Measurements from ENCODE around the gene PRAMEF15.
"Not testable (repeated sequence)": the region's sequence is repeated elsewhere in the genome, so short reads cannot be mapped to it uniquely, and the experiment has no call there.

PRAMEF15 gene

DNA sequence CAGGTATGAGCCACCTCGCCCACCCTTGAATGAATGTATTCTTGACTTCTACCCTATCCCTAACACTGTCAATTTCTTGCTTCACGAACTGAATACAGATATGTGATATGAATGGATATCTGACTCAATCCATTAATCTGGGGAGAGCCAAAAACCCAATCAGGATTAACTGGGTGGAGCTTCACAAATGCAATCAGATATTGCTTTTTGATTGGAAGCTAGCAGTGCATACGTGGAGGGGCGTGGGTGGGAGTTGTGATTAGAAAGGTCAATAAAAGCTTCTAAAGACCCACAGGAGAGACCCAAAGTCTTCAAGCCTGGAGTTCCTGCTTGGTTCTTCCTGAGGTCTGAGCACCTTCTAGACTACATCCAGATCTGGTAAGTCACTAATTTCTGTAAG lies at the start of gene PRAMEF15:
Gene PRAMEF15, plus strand, starts transcription at position 301 of the 400 bp plus-strand sequence. CDS start 2,827 bp downstream, outside the sequence.
- FAIRE-seq: not testable (repeated sequence)

DNA sequence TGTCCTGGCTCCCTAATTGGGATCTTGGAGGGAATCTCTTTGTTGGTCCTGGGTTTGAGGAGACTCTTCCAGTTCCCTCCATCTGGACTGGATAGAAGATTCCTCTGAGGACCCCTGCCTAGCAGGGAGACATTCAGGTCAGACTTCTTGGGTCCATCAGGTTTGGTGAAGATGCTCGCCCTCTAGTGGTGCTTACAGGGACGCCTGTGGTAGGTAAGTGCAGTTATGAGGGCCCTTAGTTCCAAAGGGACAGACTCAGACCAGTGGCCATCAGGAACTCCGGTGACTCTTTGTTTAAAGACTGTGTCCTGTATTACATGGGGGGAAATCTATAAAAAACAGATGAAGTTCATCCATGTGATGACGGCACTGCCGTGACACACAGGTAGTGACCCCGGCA lies 38.4 kb upstream of the PRAMEF15 start:
- not testable (repeated sequence) for FAIRE-seq

DNA sequence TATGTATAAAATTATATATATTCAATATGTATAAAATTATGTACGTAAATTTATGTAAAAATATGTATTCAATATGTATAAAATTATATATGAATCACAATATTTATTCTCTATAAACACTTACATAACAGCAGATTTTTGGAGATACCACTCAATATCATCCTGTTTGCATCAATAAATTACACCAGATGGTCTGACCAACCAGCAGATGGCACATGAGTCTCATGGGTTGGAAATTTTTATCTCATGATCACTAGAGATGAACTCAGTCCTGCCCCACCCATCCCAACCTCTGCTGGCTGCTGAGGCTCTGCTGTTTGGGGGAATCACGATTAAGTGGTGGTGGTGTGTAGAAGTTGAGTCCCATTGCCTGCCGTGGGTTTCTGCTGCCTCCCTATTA lies 35.8 kb upstream of the PRAMEF15 start:
- peak; percentile 23 for FAIRE-seq

DNA sequence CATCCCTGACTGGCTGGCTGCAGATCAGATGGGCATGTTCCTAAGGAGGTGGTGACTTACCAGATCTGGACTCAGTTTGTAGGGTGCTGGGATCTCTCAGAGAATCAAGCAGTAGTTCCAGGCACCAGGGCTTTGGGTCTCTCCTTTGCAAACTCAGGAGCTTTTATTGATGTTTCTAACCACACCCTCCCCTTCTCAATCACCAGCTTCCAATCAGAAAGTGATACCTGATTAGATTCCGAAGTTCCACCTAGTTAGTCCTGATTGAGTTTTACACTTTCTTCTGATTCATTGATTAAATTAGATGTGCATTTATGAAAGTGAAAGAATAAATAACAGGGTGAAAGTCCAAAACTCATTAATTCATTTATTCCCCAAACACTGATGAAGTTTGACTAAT lies 30.3 kb upstream of the PRAMEF15 start, which contains the start of gene PRAMEF8:
Gene PRAMEF8, minus strand, starts transcription at position 101 of the 400 bp plus-strand sequence. CDS start 1,046 bp downstream, outside the sequence.
- FAIRE-seq: not testable (repeated sequence)

DNA sequence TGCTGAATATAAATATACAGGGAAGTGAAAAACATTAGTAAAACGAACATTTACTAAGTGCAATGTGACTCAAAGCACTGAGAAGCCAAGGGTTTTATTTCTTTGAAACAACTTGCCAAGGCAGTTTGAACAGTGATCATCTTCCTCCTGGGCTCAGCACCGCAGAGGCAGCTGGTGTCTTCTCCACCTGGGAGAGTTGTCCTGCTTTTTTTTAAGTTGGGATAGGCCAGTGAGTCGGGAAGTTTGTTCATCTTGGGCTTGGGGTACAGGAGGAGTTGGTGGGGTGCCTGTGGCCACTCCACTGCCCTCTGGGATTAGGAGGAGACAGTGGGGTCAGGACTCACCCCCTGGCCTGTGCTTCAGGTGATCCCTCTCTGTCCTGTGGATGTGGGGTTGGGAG lies 26.4 kb upstream of the PRAMEF15 start:
- not testable (repeated sequence) for FAIRE-seq

DNA sequence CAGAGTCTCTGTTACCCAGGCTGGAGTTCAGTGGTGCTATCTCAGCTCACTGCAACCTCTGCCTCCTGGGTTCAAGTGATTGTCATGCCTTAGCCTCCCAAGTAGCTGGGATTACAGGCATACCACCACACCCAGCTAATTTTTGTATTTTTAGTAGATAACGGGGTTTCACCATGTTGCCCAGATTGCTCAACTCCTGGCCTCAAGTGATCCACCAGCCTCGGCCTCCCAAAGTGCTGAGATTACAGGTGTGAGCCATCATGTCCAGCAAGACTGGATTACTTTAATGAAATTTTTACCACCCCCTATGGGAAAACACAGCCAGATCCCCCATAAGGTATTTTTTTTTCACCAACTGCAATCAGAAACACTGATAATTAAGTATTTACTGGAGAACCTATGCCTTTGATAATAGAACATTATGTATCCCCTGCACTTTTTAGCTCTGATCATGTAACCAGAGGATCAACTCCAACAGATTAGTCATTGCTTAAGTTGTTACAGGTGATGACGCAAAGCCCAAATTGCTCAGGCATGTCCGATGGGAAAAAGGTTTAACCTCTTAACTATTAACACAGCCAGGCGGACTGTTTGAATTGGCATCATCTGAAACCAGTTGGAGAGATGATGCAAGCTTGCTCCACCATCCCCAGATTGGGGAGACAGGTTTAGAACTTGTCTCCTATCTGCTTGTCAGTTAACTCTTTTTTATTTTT lies 18.0 kb upstream of the PRAMEF15 start:
- not testable (repeated sequence) for FAIRE-seq

DNA sequence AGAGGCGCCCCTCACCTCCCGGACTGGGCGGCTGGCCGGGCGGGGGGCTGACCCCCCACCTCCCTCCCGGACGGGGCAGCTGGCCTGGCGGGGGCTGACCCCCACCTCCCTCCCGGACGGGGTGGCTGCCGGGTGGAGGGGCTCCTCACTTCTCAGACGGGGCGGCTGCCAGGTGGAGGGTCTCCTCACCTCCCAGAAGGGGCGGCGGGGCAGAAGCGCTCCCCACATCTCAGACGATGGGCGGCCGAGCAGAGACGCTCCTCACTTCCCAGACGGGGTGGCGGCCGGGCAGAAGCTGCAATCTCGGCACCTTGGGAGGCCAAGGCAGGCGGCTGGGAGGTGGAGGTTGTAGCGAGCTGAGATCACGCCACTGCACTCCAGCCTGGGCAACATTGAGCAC lies 16.7 kb upstream of the PRAMEF15 start:
- FAIRE-seq: not testable (repeated sequence)

DNA sequence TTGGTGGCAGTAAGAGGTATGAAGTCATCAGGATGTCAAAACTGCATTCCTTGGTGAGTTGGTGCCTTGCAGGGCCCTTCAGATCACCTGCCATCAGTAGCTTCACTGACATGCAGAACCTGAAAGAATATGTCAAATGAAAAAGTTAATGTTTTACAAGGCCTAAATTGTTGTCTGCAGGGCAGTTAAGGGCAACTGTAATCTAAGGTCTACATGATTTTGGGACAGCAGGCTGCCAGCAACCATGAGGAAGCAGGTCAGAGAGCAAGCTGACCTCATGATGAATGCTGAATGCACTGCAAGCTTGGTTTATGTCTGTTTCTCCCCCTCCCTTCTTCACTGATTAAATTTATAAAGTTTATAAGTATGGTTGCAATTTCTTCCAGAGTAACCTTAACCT lies 13.2 kb upstream of the PRAMEF15 start:
- FAIRE-seq: not testable (repeated sequence)

DNA sequence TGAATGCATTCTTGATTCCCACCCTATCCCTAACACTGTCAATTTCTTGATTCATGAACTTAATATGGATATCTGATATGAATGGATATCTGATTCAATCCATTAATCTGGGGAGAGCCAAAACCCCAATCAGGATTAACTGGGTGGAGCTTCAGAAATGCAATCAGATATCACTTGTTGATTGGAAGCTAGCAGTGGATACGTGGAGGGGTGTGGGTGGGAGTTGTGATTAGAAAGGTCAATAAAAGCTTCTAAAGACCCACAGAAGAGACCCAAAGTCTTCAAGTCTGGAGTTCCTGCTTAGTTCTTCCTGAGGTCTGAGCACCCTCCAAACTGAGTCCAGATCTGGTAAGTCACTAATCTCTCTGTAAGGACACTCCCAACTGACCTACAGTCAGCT lies 12.1 kb upstream of the PRAMEF15 start, which contains the start of gene PRAMEF33:
Gene PRAMEF33, plus strand, starts transcription at position 301 of the 400 bp plus-strand sequence. CDS start 2,416 bp downstream, outside the sequence.
- FAIRE-seq: not testable (repeated sequence)

DNA sequence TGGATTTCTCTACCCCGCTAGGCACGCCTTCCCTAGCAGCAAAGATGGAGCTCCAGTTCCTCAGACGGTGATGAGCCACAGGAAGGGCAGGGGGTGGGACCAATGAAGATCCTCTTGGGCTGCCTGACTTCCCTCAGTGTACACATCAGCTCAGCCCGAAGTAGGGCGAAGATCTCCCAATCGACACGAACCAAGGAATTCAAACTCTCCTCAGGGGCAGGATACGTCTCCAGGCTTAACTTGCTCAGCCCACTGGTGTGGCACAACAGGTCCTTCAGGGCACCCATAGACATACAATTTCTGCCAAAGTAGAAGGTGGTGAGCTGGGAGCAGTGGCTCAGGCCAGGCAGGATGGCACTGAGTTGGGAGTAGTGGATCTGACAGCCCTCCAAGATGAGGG lies 27.1 kb downstream of the PRAMEF15 start:
- FAIRE-seq: not testable (repeated sequence)

DNA sequence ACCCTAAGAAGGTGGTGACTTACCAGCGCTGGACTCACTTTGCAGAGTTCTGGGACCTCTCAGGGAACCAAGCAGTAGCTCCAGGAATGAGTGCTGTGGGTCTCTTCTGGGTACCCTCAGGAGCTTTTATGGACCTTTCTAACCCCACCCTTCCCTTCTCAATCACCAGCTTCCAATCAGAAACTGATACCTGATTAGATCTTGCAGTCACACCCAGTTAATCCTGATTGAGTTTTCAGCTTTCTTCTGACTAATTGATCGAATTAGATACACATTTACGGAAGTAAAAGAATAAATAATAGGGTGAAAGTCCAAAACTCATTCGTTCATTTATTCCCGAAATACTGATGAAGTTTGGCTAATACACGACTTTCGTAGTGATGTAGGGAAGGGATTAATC lies 31.7 kb downstream of the PRAMEF15 start, which contains the start of gene PRAMEF14:
Gene PRAMEF14, minus strand, starts transcription at position 101 of the 400 bp plus-strand sequence. CDS start 1,820 bp downstream, outside the sequence.
- FAIRE-seq: not testable (repeated sequence)

DNA sequence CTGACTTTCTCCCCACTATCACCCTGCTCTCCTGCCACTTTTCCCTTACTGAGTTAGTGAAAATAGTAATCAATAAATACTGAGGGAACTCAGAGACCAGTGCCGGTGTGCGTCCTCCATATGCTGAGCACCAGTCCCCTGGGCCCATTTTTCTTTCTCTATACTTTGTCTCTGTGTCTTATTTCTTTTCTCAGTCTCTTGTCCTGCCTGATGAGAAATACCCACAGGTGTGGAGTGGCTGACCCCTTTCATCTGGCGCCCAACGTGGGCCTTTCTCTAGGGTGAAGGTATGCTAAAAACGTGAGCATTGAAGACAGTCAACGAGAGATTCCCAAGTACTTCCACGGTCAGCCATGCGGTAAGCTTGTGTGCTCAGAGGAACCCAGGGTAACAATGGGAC lies 38.1 kb downstream of the PRAMEF15 start:
- not testable (repeated sequence) for FAIRE-seq

DNA sequence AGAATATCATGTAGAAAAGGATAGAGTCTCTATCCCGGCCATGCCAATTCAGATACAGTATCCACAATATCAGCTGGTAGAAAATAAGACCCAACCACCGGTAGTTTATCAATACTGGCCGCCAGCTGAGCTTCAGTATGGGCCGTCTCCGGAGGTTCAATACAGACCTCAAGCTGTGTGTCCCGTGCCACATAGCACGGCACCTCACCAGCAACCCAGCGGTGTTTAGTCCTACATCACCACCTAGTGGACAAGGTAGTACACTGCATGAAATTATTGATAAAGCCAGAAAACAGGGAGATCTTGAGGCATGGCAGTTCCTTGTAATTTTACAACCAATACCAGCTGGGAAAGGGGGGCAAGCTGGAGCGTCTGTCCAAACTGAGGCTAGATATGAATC lies 39.1 kb downstream of the PRAMEF15 start:
- FAIRE-seq: not testable (repeated sequence)

DNA sequence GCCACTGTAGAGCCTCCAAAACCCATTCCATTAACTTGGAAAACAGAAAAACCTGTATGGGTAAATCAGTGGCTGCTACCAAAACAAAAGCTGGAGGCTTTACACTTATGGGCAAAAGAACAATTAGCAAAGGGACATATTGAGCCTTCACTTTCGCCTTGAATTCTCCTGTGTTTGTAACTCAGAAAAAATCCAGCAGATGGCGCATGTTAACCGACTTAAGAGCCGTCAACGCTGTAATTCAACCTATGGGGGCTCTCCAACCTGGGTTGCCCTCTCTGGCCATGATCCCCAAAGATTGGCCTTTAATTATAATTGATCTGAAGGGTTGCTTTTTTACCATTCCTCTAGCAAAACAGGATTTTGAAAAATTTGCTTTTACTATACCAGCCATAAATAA lies 41.4 kb downstream of the PRAMEF15 start:
- FAIRE-seq: not testable (repeated sequence)

DNA sequence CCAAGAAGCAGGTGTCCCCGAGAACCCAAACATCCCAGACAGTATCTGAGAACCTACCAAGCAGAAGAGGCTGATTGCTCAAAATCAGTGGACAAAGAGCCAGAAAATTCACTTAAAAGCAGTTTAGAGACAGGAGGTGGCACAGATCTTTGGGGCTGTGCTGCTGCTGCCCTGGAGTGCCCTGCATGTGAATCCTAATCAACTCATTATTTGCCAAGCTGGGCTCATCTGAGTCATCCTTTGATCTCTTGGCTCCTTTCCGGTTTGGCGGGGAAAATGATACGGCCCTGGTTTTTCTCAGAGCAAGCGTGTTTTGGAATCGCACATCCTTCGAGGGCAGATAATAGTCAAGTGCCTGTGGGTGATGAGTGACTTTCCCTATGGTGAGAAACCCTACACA lies 47.0 kb downstream of the PRAMEF15 start:
- not testable (repeated sequence) for FAIRE-seq

DNA sequence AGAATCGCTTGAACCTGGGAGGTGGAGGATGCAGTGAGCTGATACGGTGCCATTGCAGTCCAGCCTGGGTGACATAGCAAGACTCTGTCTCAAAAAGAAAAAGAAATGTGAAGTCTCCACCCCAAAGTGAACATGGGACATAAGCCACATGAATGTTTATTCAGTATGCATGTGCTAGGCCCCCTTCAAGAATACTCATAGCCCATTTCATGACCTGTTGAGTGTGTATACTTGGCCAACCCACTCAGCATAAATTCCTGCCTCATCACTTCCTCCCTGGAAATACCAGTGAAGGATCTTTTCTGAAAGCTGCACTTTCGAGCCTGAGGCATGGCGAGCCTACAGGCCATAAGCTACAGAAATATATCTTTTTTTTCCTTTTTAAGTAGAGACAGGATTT lies 49.5 kb downstream of the PRAMEF15 start:
- FAIRE-seq: not testable (repeated sequence)

DNA sequence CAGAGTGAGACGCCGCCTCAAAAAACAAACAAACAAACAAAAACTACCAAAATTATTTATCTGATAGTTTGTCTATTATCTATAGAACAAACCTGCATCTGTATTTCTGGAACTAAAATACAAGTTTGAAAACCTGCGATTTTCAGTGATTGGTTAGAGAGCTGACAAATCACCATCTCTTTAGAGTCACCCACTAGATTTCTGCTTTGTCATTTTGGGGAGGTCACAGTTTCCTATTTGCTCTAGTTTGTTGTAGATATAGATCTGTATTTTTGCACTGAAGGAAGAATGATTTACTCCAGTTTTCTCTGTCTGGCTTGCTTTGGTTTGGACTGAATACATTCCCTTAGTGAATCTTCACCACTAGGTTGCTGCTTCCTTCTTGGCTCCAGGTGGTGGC lies 51.2 kb downstream of the PRAMEF15 start:
- FAIRE-seq: not testable (repeated sequence)

DNA sequence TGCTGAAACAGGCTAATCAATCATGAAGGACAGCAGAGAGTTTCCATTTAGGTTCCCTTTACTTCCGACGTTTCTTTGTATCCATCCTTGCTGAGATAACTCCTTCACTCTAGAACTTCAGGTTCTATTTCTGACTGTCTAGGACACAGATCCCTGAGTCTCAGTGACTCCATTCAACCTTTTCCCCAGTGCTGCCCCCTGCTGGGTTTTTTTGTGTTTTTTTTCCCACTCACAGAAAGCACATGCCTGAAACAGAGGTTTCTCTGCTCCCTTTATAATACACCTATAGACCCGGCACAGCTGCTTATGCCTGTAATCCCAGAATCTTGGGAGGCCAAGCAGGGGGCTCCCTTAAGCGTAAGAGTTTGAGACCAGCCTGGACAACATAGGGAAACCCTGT lies 53.2 kb downstream of the PRAMEF15 start:
- not testable (repeated sequence) for FAIRE-seq

Measured in TTC549 (cell line).